HG03280 (cell line): ENCODE data around the gene PPP1R14B.
A peak's percentile ranks its signal among the peaks of the same experiment; 100 is the strongest.

Experiments used
- ATAC-seq: cut with Tn5 transposase; IDR thresholded peaks from one replicate; pipeline ENCODE4 v1.9.1; 2021; ENCODE audit warnings: mild to moderate bottlenecking, moderate library complexity; ENCODE audit not compliant: unreplicated experiment

The PPP1R14B gene

GRCh38 chr11:64232182-64232966, 14.4 kb downstream of the PPP1R14B start:
- ATAC-seq = no peak

DNA sequence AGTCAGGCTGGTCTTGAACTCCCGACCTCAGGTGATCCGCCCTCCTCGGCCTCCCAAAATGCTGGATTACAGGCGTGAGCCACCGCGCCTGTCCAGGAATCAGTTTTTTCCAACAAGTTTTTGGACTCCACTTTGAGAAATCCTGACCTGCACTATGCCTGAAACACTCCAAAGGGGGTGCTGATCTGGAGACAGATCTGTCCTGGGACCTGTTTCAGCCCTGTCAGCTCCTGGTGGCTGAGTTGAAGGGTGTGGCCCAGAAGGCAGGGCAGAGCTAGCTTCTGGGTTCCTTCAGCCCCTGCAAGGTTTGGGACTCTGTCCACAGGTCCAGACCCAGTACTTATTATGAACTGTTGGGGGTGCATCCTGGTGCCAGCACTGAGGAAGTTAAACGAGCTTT, 15.2 kb downstream of the PPP1R14B start:
- no peak for ATAC-seq

- no peak for ATAC-seq
These were observed 15.8 kb downstream of the PPP1R14B start for GRCh38 chr11:64230985-64231365.

DNA sequence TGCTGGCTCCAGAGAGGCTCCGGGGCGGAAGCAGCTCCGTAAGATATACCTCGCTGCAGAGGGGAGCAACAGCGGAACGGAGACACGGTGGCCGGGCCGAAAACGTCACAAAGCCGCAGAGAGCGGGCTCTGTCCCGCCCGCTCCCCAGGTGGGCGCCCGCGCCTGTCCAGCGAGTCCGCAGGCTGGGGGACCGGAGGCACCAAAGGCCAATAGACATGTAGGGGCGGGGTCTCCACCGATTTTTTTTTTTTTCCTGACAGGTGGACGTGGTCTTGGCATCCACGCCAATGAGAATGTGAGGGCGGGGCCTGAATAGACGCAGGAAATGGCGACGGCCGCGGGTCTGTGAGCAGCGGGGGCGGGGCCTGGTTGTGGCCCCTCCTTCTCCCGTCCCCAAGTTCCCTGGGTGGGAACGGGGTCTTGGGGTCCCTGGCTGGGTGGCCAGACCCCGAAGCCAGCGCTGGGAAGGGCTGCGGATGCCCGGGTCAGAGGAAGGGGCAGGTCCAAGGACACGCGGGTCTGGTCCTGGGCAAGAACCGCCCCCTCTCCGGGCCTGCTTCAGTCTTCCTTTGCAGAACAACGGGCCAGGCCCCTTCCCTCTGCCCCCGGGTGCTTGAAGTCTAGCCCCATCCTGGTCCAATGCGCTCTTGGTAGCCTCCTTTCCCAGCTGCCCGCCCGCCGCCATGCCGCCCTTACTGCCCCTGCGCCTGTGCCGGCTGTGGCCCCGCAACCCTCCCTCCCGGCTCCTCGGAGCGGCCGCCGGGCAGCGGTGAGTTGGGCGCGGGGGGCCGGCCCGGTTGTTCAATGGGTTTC, 16.4 kb downstream of the PPP1R14B start, which contains the start of gene DNAJC4:
DNAJC4 (plus strand) TSS at position 378 of the 814 bp plus-strand sequence; CDS start at position 685, 307 bp downstream.
- peak; percentile 53 for ATAC-seq

- no peak for ATAC-seq
These were observed 17.0 kb downstream of the PPP1R14B start for GRCh38 chr11:64229744-64230170.

DNA sequence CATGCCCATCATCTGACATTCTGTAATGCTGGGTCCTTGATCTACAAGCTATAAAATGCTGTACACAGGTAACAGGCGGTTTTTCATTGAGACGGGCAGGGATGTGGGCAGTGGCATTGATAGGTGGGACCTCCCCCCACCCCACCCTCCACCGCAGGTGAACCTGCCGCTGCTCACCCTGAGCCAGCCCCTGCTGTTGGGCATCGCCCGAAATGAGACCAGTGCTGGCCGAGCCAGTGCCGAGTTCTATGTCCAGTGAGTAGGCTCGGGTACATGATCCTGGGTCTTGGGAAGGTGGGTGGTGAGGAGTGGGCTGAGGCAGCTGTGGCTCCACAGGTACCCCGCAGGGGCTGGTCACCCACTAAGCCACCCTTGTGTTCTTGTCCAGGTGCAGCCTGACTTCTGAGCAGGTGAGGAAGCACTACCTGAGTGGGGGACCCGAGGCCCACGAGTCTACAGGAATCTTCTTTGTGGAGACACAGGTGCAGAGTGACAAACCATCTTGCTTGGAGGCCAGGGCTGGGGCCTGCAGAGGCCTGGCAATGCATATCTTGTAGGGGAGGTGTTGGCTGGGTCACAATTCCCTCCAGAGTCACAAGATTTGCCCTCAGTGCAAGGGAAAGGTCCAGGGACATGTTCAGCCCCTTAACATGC, 17.5 kb downstream of the PPP1R14B start:
- ATAC-seq = no peak

- no peak for ATAC-seq
These were observed 19.3 kb downstream of the PPP1R14B start for GRCh38 chr11:64227405-64227956.

GRCh38 chr11:64226507-64227051, 20.2 kb downstream of the PPP1R14B start:
- peak; percentile 15 for ATAC-seq

DNA sequence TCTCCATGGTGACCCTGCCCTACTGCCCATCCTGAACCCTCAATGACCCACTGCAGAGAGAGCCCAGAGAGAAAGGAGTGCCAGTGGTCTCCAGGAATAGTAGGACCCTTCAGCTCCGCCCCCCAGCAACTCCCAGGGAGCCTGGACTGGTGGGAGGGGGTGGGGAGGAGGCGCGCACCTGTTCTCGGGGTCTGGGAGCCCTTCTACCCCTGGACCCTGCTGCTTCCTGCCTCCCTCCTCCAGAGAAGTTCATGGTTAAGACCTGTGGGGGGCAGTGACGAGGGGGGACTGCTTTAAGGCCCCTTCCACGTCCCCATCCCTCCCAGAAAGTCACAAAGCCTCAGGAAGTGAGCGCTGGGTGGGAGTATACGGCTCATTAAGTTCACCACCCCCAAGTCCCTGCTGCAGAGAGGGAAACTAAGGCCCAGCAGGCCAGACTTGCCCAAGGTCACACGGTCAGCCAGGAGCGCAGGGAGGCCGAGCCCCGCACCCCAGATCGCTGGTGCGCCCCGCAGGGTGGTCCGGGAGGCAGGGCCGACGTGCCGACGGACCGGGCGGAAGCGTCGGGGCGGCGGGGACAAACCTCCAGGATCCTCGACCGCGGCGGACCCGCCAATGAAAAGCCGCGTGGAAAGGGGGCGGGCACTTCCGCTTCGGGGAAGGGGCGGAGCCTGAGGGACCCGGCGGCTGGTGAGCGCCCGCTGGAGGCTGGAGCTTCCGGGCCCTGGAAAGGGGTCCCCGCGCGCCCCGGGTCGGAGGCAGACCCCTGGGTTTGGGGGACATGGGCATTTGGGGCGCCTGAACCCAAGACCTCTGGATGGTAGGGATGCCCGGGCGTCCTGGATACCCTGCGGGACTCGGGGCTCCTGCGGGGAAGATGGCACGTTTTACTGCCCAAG, 20.9 kb downstream of the PPP1R14B start, which contains the start of the genes NUDT22 and TRPT1:
NUDT22 (plus strand) TSS at position 667 of the 899 bp plus-strand sequence. CDS start 379 bp downstream, outside the sequence.
TRPT1 (minus strand) TSS at position 579 of the 899 bp plus-strand sequence; CDS start at position 253, 326 bp downstream.
- ATAC-seq = peak; percentile 47

GRCh38 chr11:64224891-64225607, 21.7 kb downstream of the PPP1R14B start:
- ATAC-seq = no peak

- no peak for ATAC-seq
These were observed 22.4 kb downstream of the PPP1R14B start for GRCh38 chr11:64224151-64224890.

DNA sequence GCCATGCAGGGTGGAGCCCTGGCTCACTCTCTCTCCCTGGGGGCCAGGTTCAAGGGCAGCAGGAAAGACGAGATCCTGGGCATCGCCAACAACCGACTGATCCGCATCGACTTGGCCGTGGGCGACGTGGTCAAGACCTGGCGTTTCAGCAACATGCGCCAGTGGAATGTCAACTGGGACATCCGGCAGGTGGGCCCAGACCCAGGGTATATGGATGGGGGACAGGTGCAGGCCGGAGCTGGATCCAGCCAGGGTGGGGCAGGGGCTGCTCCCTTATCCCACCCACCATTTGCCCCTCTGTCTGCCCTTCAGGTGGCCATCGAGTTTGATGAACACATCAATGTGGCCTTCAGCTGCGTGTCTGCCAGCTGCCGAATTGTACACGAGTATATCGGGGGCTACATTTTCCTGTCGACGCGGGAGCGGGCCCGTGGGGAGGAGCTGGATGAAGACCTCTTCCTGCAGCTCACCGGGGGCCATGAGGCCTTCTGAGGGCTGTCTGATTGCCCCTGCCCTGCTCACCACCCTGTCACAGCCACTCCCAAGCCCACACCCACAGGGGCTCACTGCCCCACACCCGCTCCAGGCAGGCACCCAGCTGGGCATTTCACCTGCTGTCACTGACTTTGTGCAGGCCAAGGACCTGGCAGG, 23.6 kb downstream of the PPP1R14B start:
- ATAC-seq = no peak

- ATAC-seq = no peak
These were observed 24.1 kb downstream of the PPP1R14B start for GRCh38 chr11:64222651-64223000.

DNA sequence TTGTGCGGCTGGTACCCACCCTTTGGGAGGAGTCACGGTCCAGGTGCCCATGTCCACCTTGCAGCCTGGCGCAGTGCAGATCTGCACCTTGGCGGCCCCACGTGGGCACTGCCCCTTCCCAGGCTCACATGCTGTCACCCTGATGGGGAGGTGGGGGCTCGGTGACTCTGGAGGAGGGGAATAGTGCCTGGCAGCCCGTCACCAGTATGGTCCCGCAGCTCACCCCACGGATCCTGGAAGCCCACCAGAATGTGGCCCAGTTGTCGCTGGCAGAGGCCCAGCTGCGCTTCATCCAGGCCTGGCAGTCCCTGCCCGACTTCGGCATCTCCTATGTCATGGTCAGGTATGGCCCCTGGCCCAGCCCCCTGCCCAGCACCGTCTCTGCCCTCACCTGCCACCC, 25.9 kb downstream of the PPP1R14B start:
- no peak for ATAC-seq

GRCh38 chr11:64220271-64220670, 26.5 kb downstream of the PPP1R14B start:
- no peak for ATAC-seq

DNA sequence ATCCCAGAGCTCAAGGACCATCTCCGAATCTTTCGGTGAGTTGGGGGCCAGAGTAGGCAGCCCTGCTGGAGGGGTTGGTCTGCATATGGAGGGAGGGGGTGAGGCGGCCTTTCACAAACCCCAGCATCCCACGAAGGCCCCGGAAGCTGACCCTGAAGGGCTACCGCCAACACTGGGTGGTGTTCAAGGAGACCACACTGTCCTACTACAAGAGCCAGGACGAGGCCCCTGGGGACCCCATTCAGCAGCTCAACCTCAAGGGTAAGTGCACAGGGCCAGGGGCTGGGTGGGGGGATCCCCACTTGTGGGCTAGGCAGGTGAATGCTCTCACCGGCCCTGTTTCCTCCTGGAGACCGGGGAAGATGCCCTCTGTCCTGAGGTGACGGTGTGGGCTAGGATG, 27.0 kb downstream of the PPP1R14B start:
- no peak for ATAC-seq

GRCh38 chr11:64219354-64219684, 27.4 kb downstream of the PPP1R14B start:
- ATAC-seq = no peak
